HUDEP-2 (cell line): ENCODE measurements around the gene HTR1D.

Source experiments
- DNase-seq, 76 experiments: peaks; one replicate each; lab custom pipeline; 2025; ENCODE audit not compliant: unreplicated experiment in 76 of 76; lab: John Stamatoyannopoulos, UW

The HTR1D gene

GRCh38 chr1:23156940-23157339 is 60.4 kb downstream of the HTR1D start:
- DNase-seq = no peak

GRCh38 chr1:23152966-23153684 is 64.2 kb downstream of the HTR1D start:
- no peak for DNase-seq

GRCh38 chr1:23150742-23151141 is 66.6 kb downstream of the HTR1D start:
- no peak for DNase-seq

GRCh38 chr1:23150125-23150524 is 67.2 kb downstream of the HTR1D start:
- no peak for DNase-seq

GRCh38 chr1:23149114-23149513 is 68.2 kb downstream of the HTR1D start:
- peak in 2 of 76 experiments; percentile 2 to 6 for DNase-seq

- DNase-seq = peak in 1 of 76 experiments; percentile 12
Observed at GRCh38 chr1:23148084-23148483, 69.2 kb downstream of the HTR1D start.
